ENCODE measurements around the gene ZMYND11. TPM values are rescaled to one million over a fixed set of nuclear protein-coding genes. Genes with fewer than 3 reads are reported as not detected.

Gene ZMYND11
- total and polyA plus RNA-seq, 2 donors from 2014 or later = 32.7 to 80.7 TPM

DNA sequence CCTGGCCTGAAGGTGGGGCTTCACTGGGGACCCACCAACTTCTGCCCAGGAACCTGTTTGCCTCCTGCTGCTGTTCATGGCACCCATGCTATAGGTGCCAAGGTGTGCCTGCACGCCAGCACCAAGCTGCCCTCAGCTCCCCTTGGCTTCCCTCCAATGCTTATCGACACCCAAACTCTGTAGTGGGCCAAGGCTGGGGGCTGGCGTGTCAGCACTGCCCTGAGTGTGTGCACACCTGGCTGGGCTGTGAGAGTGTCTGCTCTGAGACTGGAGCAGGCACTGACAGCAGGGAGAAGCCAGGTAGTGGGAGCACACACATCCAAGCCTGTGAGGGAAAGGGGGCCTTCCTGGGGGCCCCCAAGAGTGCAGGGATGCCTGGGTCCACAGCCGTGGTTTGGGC, 43.1 kb upstream of the ZMYND11 start:
- Histone ChIP-seq H3K36me3 (ENCODE audit: control insufficient read depth in 2 of 3, insufficient read depth in 3 of 3, low read length in 3 of 3) (no peaks in the 10 kb centered on the region), H3K4me3 (ENCODE audit: low read length in 3 of 3) (no peak overlapping the region), H3K27me3 (ENCODE audit: control insufficient read depth, insufficient read depth, low read length) (no peaks in the 10 kb centered on the region), H3K9ac (ENCODE audit: low read length in 3 of 3) (no peak overlapping the region), H3K27ac (ENCODE audit: low read depth in 2 of 2, low read length in 2 of 2) (peak overlapping the region; percentile 45 to 55), H3K9me3 (ENCODE audit: control insufficient read depth in 2 of 3, insufficient read depth in 1 of 3, low read length in 3 of 3) (peaks cover 0 to 15% (median 0%) of the 10 kb centered on the region in 3 donors), H3K4me1 (ENCODE audit: control insufficient read depth in 2 of 3, insufficient read depth in 2 of 3, low read depth in 1 of 3, low read length in 3 of 3) (peaks cover 0 to 9% (median 5%) of the 10 kb centered on the region in 3 donors)
- FAIRE-seq = no peak
- no peak for DNase-seq
- no peak for TF ChIP-seq CTCF (IDR thresholded peaks at IDR 0.05; ENCODE audit: borderline replicate concordance, extremely low read depth, insufficient read depth)
- intact Hi-C loops (cut with DNase I) = no loop called here

GRCh38 chr10:92846-93245, 42.4 kb upstream of the ZMYND11 start:
- Histone ChIP-seq H3K4me1 (ENCODE audit: control insufficient read depth in 2 of 3, insufficient read depth in 2 of 3, low read depth in 1 of 3, low read length in 3 of 3) (peaks cover 0 to 9% (median 5%) of the 10 kb centered on the region in 3 donors), H3K36me3 (ENCODE audit: control insufficient read depth in 2 of 3, insufficient read depth in 3 of 3, low read length in 3 of 3) (no peaks in the 10 kb centered on the region), H3K9me3 (ENCODE audit: control insufficient read depth in 2 of 3, insufficient read depth in 1 of 3, low read length in 3 of 3) (peaks cover 0 to 21% (median 0%) of the 10 kb centered on the region in 3 donors), H3K27ac (ENCODE audit: low read depth in 2 of 2, low read length in 2 of 2) (no peak overlapping the region), H3K9ac (ENCODE audit: low read length in 3 of 3) (peak overlapping the region in 1 of 3 donors; percentile 18), H3K4me3 (ENCODE audit: low read length in 3 of 3) (peak overlapping the region in 2 of 3 donors; percentile 1 to 15), H3K27me3 (ENCODE audit: control insufficient read depth, insufficient read depth, low read length) (no peaks in the 10 kb centered on the region)
- TF ChIP-seq CTCF (IDR thresholded peaks at IDR 0.05; ENCODE audit: borderline replicate concordance, extremely low read depth, insufficient read depth) = no peak
- DNase-seq (peak in 2 of 5 donors; percentile 71 to 76), FAIRE-seq (no peak)
- intact Hi-C loops (cut with DNase I) = no loop called here

DNA sequence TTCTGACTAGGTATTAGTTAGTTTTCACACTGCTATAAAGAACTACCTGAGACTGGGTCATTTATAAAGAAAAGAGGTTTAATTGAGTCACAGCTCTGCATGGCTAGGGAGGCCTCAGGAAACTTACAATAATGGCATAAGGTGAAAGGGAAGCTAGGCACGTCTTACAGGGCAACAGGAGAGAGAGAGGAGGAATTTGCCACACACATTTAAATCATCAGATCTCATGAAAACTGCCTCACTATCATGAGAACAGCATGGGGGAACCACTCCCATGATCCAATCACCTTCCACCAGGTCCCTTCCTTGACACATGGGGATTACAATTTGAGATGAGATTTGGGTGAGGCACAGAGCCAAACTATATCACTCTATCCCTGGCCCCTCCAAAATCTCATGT, 40.6 kb upstream of the ZMYND11 start:
- H3K9me3 ChIP-seq (ENCODE audit: control insufficient read depth in 2 of 3, insufficient read depth in 1 of 3, low read length in 3 of 3) = peaks cover 0 to 21% (median 0%) of the 10 kb centered on the region in 3 donors
- H3K9ac ChIP-seq (ENCODE audit: low read length in 3 of 3) = no peak overlapping the region
- no peaks in the 10 kb centered on the region for H3K36me3 ChIP-seq (ENCODE audit: control insufficient read depth in 2 of 3, insufficient read depth in 3 of 3, low read length in 3 of 3)
- FAIRE-seq (no peak), DNase-seq (no peak)
- no peaks in the 10 kb centered on the region for H3K27me3 ChIP-seq (ENCODE audit: control insufficient read depth, insufficient read depth, low read length)
- no peak overlapping the region for H3K27ac ChIP-seq (ENCODE audit: low read depth in 2 of 2, low read length in 2 of 2)
- intact Hi-C loops (cut with DNase I) = no loop called here
- H3K4me1 ChIP-seq (ENCODE audit: control insufficient read depth in 2 of 3, insufficient read depth in 2 of 3, low read depth in 1 of 3, low read length in 3 of 3) = peaks cover 0 to 9% (median 5%) of the 10 kb centered on the region in 3 donors
- peak overlapping the region in 1 of 3 donors; percentile 6 for H3K4me3 ChIP-seq (ENCODE audit: low read length in 3 of 3)
- no peak for TF ChIP-seq CTCF (IDR thresholded peaks at IDR 0.05; ENCODE audit: borderline replicate concordance, extremely low read depth, insufficient read depth)

Measured in kidney (tissue), 14 donors.